Measurements from ENCODE around the gene LYZL1.

GRCh38 chr10:29332061-29332760, 43.3 kb downstream of the LYZL1 start:
- TF ChIP-seq CTCF (IDR thresholded peaks at IDR 0.05) (no peak), POLR2A (IDR thresholded peaks at IDR 0.05) (no peak), EP300 (IDR thresholded peaks at IDR 0.05) (no peak)
